ENCODE measurements around the gene PXDN.
A peak's percentile ranks its signal among the peaks of the same experiment; 100 is the strongest.

GRCh38 chr2:1588978-1589621 lies 155.2 kb downstream of the PXDN start:
- TF ChIP-seq CTCF (IDR thresholded peaks at IDR 0.05), result peak; percentile 22
- no peak for TF ChIP-seq EZH2 (IDR thresholded peaks at IDR 0.05; ENCODE audit: borderline replicate concordance, insufficient read depth, low read depth, low read length, poor library complexity, severe bottlenecking)
